Measurements from ENCODE around the gene VPS54.
A peak's percentile ranks its signal among the peaks of the same experiment; 100 is the strongest.

VPS54 gene

GRCh38 chr2:63872571-63873328 lies 146.5 kb downstream of the VPS54 start:
- Histone ChIP-seq H3K4me3 (no peak overlapping the region), H3K9me3 (no peaks in the 10 kb centered on the region), H3K36me3 (replicated peaks) (peaks cover 9% of the 10 kb centered on the region), H3K27me3 (ENCODE audit: low read depth) (no peaks in the 10 kb centered on the region), H3K4me1 (no peaks in the 10 kb centered on the region)
- in situ Hi-C loops (cut with MboI; ENCODE audit: low sequenced_read_pairs), result no loop called here
- no peak for DNase-seq (ENCODE audit: low spot score in 2 of 2)

- Histone ChIP-seq H3K9me3 (no peaks in the 10 kb centered on the region), H3K27me3 (ENCODE audit: low read depth) (no peaks in the 10 kb centered on the region), H3K36me3 (replicated peaks) (peaks cover 4% of the 10 kb centered on the region), H3K4me1 (no peaks in the 10 kb centered on the region), H3K4me3 (no peak overlapping the region)
- DNase-seq (ENCODE audit: low spot score in 2 of 2), result no peak
- in situ Hi-C loops (cut with MboI; ENCODE audit: low sequenced_read_pairs), result no loop called here
Observed at GRCh38 chr2:63871864-63872263, 147.4 kb downstream of the VPS54 start.

- no peaks in the 10 kb centered on the region for H3K9me3 ChIP-seq
- H3K36me3 ChIP-seq (replicated peaks), result peaks cover 4% of the 10 kb centered on the region
- H3K27me3 ChIP-seq (ENCODE audit: low read depth), result no peaks in the 10 kb centered on the region
- in situ Hi-C loops (cut with MboI; ENCODE audit: low sequenced_read_pairs), result no loop called here
- no peaks in the 10 kb centered on the region for H3K4me1 ChIP-seq
- no peak for DNase-seq (ENCODE audit: low spot score in 2 of 2)
- H3K4me3 ChIP-seq, result no peak overlapping the region
Observed at GRCh38 chr2:63870679-63871078, 148.5 kb downstream of the VPS54 start.

- no peaks in the 10 kb centered on the region for H3K27me3 ChIP-seq (ENCODE audit: low read depth)
Observed at GRCh38 chr2:63866009-63866709, 153.1 kb downstream of the VPS54 start.

GRCh38 chr2:63865159-63865799 lies 153.9 kb downstream of the VPS54 start:
- Histone ChIP-seq H3K36me3 (replicated peaks) (peaks cover 12% of the 10 kb centered on the region), H3K27me3 (ENCODE audit: low read depth) (no peaks in the 10 kb centered on the region), H3K4me3 (no peak overlapping the region), H3K9me3 (no peaks in the 10 kb centered on the region), H3K4me1 (no peaks in the 10 kb centered on the region)
- no peak for DNase-seq (ENCODE audit: low spot score in 2 of 2)
- in situ Hi-C loops (cut with MboI; ENCODE audit: low sequenced_read_pairs), result loop anchor here (10.0 kb wide), 1 partner anchor 170 kb away; no protein-coding TSS in a partner anchor

More at GRCh38 chr2:63866009-63866709, 153.1 kb downstream of the VPS54 start:
- peaks cover 8% of the 10 kb centered on the region for H3K36me3 ChIP-seq (replicated peaks)
- no peak for DNase-seq (ENCODE audit: low spot score in 2 of 2)
- no peak overlapping the region for H3K4me3 ChIP-seq
- H3K4me1 ChIP-seq, result no peaks in the 10 kb centered on the region
- in situ Hi-C loops (cut with MboI; ENCODE audit: low sequenced_read_pairs), result loop anchor here (10.0 kb wide), 1 partner anchor 171 kb away; no protein-coding TSS in a partner anchor
- H3K9me3 ChIP-seq, result no peaks in the 10 kb centered on the region

- Histone ChIP-seq H3K4me1 (no peaks in the 10 kb centered on the region), H3K27me3 (ENCODE audit: low read depth) (no peaks in the 10 kb centered on the region), H3K4me3 (no peak overlapping the region), H3K9me3 (no peaks in the 10 kb centered on the region), H3K36me3 (replicated peaks) (peaks cover 19% of the 10 kb centered on the region)
- DNase-seq (ENCODE audit: low spot score in 2 of 2), result no peak
- in situ Hi-C loops (cut with MboI; ENCODE audit: low sequenced_read_pairs), result loop anchor here (10.0 kb wide), 1 partner anchor 169 kb away; no protein-coding TSS in a partner anchor
Observed at GRCh38 chr2:63863707-63864106, 155.5 kb downstream of the VPS54 start.

GRCh38 chr2:63862806-63863205 lies 156.4 kb downstream of the VPS54 start:
- no peak overlapping the region for H3K4me3 ChIP-seq
- H3K4me1 ChIP-seq, result no peaks in the 10 kb centered on the region
- H3K9me3 ChIP-seq, result no peaks in the 10 kb centered on the region
- in situ Hi-C loops (cut with MboI; ENCODE audit: low sequenced_read_pairs), result loop anchor here (10.0 kb wide), 1 partner anchor 168 kb away; no protein-coding TSS in a partner anchor
- H3K27me3 ChIP-seq (ENCODE audit: low read depth), result no peaks in the 10 kb centered on the region
- peaks cover 26% of the 10 kb centered on the region for H3K36me3 ChIP-seq (replicated peaks)
- no peak for DNase-seq (ENCODE audit: low spot score in 2 of 2)

GRCh38 chr2:63861220-63861822 lies 157.9 kb downstream of the VPS54 start:
- in situ Hi-C loops (cut with MboI; ENCODE audit: low sequenced_read_pairs), result loop anchor here (10.0 kb wide), 1 partner anchor 167 kb away; no protein-coding TSS in a partner anchor
- H3K4me3 ChIP-seq, result no peak overlapping the region
- no peaks in the 10 kb centered on the region for H3K27me3 ChIP-seq (ENCODE audit: low read depth)
- no peaks in the 10 kb centered on the region for H3K9me3 ChIP-seq
- DNase-seq (ENCODE audit: low spot score in 2 of 2), result peak; percentile 67 to 71
- peaks cover 33% of the 10 kb centered on the region for H3K36me3 ChIP-seq (replicated peaks)
- no peaks in the 10 kb centered on the region for H3K4me1 ChIP-seq

GRCh38 chr2:63858291-63858690 lies 160.9 kb downstream of the VPS54 start:
- DNase-seq (ENCODE audit: low spot score in 2 of 2), result no peak
- in situ Hi-C loops (cut with MboI; ENCODE audit: low sequenced_read_pairs), result no loop called here
- Histone ChIP-seq H3K4me1 (peaks cover 17% of the 10 kb centered on the region), H3K4me3 (no peak overlapping the region), H3K27me3 (ENCODE audit: low read depth) (no peaks in the 10 kb centered on the region), H3K36me3 (replicated peaks) (peaks cover 33% of the 10 kb centered on the region), H3K9me3 (no peaks in the 10 kb centered on the region)

GRCh38 chr2:63856303-63856603 lies 163.0 kb downstream of the VPS54 start:
- in situ Hi-C loops (cut with MboI; ENCODE audit: low sequenced_read_pairs), result no loop called here
- Histone ChIP-seq H3K36me3 (replicated peaks) (peaks cover 25% of the 10 kb centered on the region), H3K4me1 (peaks cover 23% of the 10 kb centered on the region), H3K4me3 (no peak overlapping the region), H3K27me3 (ENCODE audit: low read depth) (no peaks in the 10 kb centered on the region), H3K9me3 (no peaks in the 10 kb centered on the region)
- DNase-seq (ENCODE audit: low spot score in 2 of 2), result no peak

GRCh38 chr2:63855418-63856302 lies 163.6 kb downstream of the VPS54 start:
- DNase-seq (ENCODE audit: low spot score in 2 of 2), result no peak
- Histone ChIP-seq H3K4me3 (no peak overlapping the region), H3K4me1 (peaks cover 29% of the 10 kb centered on the region), H3K36me3 (replicated peaks) (peaks cover 21% of the 10 kb centered on the region), H3K27me3 (ENCODE audit: low read depth) (no peaks in the 10 kb centered on the region), H3K9me3 (no peaks in the 10 kb centered on the region)
- in situ Hi-C loops (cut with MboI; ENCODE audit: low sequenced_read_pairs), result no loop called here

- in situ Hi-C loops (cut with MboI; ENCODE audit: low sequenced_read_pairs), result no loop called here
- DNase-seq (ENCODE audit: low spot score in 2 of 2), result no peak
- peaks cover 13% of the 10 kb centered on the region for H3K36me3 ChIP-seq (replicated peaks)
- no peak overlapping the region for H3K4me3 ChIP-seq
- no peaks in the 10 kb centered on the region for H3K27me3 ChIP-seq (ENCODE audit: low read depth)
- no peaks in the 10 kb centered on the region for H3K9me3 ChIP-seq
- peaks cover 46% of the 10 kb centered on the region for H3K4me1 ChIP-seq
Observed at GRCh38 chr2:63853527-63854310, 165.5 kb downstream of the VPS54 start.
